ENCODE measurements around the gene POC1A. TPM values are rescaled to one million over a fixed set of nuclear protein-coding genes. Genes with fewer than 3 reads are reported as not detected.

POC1A gene
- 8.3 and 10.6 TPM in 2 replicates for total RNA-seq (2012; rRNA removed)
- polyA plus RNA-seq (2012; rRNA removed) = 11.5 TPM in 2 replicates
- polyA plus RNA-seq (2012; cell fraction: cytosol; rRNA removed) = 9.0 and 9.3 TPM in 2 replicates
- 5.2 and 10.5 TPM in 2 replicates for polyA plus RNA-seq (2012; cell fraction: nucleus; rRNA removed; ENCODE audit: low replicate concordance)
- Bru-seq, nascent RNA = percentile 52 among the genes with signal in this experiment
- BruChase-seq, experiment 1, labeled RNA remaining after a 6-hour chase = percentile 50 among the genes with signal in this experiment
- percentile 48 among the genes with signal in this experiment for BruChase-seq, experiment 2, labeled RNA remaining after a 2-hour chase
- long read RNA-seq, transcript POC1A-201 (11 exons, 1,898 nt) = major isoform, 8 of 17 reads
- long read RNA-seq, partial matches to known transcripts = 3 of 17 reads
- long read RNA-seq, other reads (novel, unspliced or antisense) = 3 of 17 reads

- Histone ChIP-seq H3K56ac (ENCODE audit: extremely low read depth, insufficient read depth, low read length) (peak within 1 kb of the TSS; percentile 82), H2AK9ac (replicated peaks; ENCODE audit: low read depth, low read length, poor library complexity) (peak within 1 kb of the TSS; percentile 97), H3K9ac (ENCODE audit: low read depth, low read length) (peak within 1 kb of the TSS; percentile 80), H3K27ac (ENCODE audit: insufficient read depth, low read length) (peak within 1 kb of the TSS; percentile 92), H4K91ac (ENCODE audit: insufficient read depth, low read depth, low read length) (peak within 1 kb of the TSS; percentile 90), H2BK15ac (ENCODE audit: low read depth, low read length) (peak within 1 kb of the TSS; percentile 93; the same call in 1 of the 3 replicates), H2BK20ac (ENCODE audit: low read depth, low read length) (0 out of 2 replicates have a peak within 1 kb of the TSS, but pooled peaks have one; percentile 45), H2AK5ac (ENCODE audit: low read depth, low read length) (peak within 1 kb of the TSS; percentile 46), H3K4me2 (ENCODE audit: low read depth, low read length) (peak within 1 kb of the TSS; percentile 90), H3K9me3 (ENCODE audit: control insufficient read depth, insufficient read depth, low read length) (no peaks in the 10 kb centered on the region), H3K23ac (ENCODE audit: low read depth, low read length) (peak within 1 kb of the TSS; percentile 76; the same call in 1 of the 2 replicates), H3K4ac (ENCODE audit: low read depth, low read length) (peak within 1 kb of the TSS; percentile 82), H3K9me1 (ENCODE audit: insufficient read depth, low read length) (peaks cover 7% of the 10 kb centered on the region; the same call in 1 of the 2 replicates), H3K4me3 (ENCODE audit: insufficient read depth, low read depth, low read length) (peak within 1 kb of the TSS; percentile 74), H3K79me1 (ENCODE audit: low read depth in 1 of 2, low read length in 2 of 2) (peaks cover 23 to 27% of the 10 kb centered on the region in 2 experiments), H4K5ac (ENCODE audit: low read depth, low read length) (peak within 1 kb of the TSS; percentile 92), H3K27me3 (ENCODE audit: control insufficient read depth, insufficient read depth, low read length) (no peaks in the 10 kb centered on the region), H2AFZ (replicated peaks; ENCODE audit: low read length, poor library complexity) (peak within 1 kb of the TSS; percentile 95), H2BK120ac (ENCODE audit: low read depth, low read length) (peak within 1 kb of the TSS; percentile 88), H4K8ac (ENCODE audit: low read depth in 2 of 2, low read length in 2 of 2) (peak within 1 kb of the TSS; percentile 97), H3K18ac (ENCODE audit: low read depth, low read length) (peak within 1 kb of the TSS; percentile 83), H2BK5ac (ENCODE audit: low read depth, low read length, poor library complexity, severe bottlenecking) (peak within 1 kb of the TSS; percentile 90), H3K4me1 (ENCODE audit: control insufficient read depth, insufficient read depth, low read length) (peaks cover 5% of the 10 kb centered on the region), H4K20me1 (ENCODE audit: insufficient read depth, low read length) (no peaks in the 10 kb centered on the region), H3K36me3 (ENCODE audit: control insufficient read depth, insufficient read depth, low read length) (no peaks in the 10 kb centered on the region; the same call in 1 of the 2 replicates), H3K14ac (replicated peaks; ENCODE audit: low read depth, low read length) (peak within 1 kb of the TSS; percentile 84)
- in situ Hi-C loops (cut with MboI; ENCODE audit: low sequenced_read_pairs) = loop anchor here (25.0 kb wide), 1 partner anchor 1817 kb away; the partner anchor contains the start of genes RASSF1, TUSC2 and ZMYND10
- dilution Hi-C loops (cut with HindIII; ENCODE audit: low sequenced_read_pairs, unreplicated experiment) = no loop called here
- POLR2A ChIA-PET (ENCODE audit: unreplicated experiment) = no interaction called here
- peak; percentile 98 for DNase-seq
- WGBS, 2 experiments (ENCODE audit: extremely low coverage in 2 of 2, insufficient read length in 1 of 2) = 0% methylated on average over 57 of the region's 83 CpGs; no CpG with 5 or more reads in 1 of the 2 experiments
- intact Hi-C loops (cut with micrococcal nuclease) = loop anchor here (5.0 kb wide), 1 partner anchor 43 kb away; the partner anchor contains the start of gene ALAS1
- CTCF ChIA-PET = interaction anchor here (2.1 kb wide), 1 partner anchor 16 kb away, joined by 4 read pairs; no protein-coding TSS in a partner anchor
- BruUV-seq (replicated peaks) = no TSS peak
- ATAC-seq (ENCODE audit: low read depth) = peak; percentile 96
- TF ChIP-seq, protein P1, sequence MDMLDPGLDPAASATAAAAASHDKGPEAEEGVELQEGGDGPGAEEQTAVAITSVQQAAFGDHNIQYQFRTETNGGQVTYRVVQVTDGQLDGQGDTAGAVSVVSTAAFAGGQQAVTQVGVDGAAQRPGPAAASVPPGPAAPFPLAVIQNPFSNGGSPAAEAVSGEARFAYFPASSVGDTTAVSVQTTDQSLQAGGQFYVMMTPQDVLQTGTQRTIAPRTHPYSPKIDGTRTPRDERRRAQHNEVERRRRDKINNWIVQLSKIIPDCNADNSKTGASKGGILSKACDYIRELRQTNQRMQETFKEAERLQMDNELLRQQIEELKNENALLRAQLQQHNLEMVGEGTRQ (IDR thresholded peaks at IDR 0.05; ENCODE audit: low read depth, low read length) = peak; percentile 94
- peak; percentile 99 for TF ChIP-seq CEBPB (IDR thresholded peaks at IDR 0.05; ENCODE audit: low read depth, low read length)
- TF ChIP-seq ELK1 (IDR thresholded peaks at IDR 0.05; ENCODE audit: borderline replicate concordance, low read depth, low read length) = no peak
- no peak for TF ChIP-seq SMC3 (IDR thresholded peaks at IDR 0.05; ENCODE audit: low read depth, low read length)
- TF ChIP-seq BHLHE40 (IDR thresholded peaks at IDR 0.05; ENCODE audit: low read depth, low read length) = no peak
- peak; percentile 96 for TF ChIP-seq MAZ (IDR thresholded peaks at IDR 0.05; ENCODE audit: borderline replicate concordance, low read depth, low read length)
- no peak for TF ChIP-seq FOS (IDR thresholded peaks at IDR 0.05; ENCODE audit: low read depth, low read length)
- peak; percentile 94 for TF ChIP-seq MXI1 (IDR thresholded peaks at IDR 0.05; ENCODE audit: borderline replicate concordance, low read depth, low read length)
- TF ChIP-seq RCOR1 (IDR thresholded peaks at IDR 0.05; ENCODE audit: insufficient replicate concordance, low read length) = peak; percentile 54
- no peak for TF ChIP-seq MAFK (IDR thresholded peaks at IDR 0.05; ENCODE audit: low read depth, low read length)
- TF ChIP-seq RFX5 (IDR thresholded peaks at IDR 0.05; ENCODE audit: low read depth, low read length) = no peak
- peak; percentile 16; the same call in 1 of the 2 replicates for TF ChIP-seq RAD21 (IDR thresholded peaks at IDR 0.05; ENCODE audit: low read length)
These were observed at the start of gene POC1A for GRCh38 chr3:52154135-52155094. TSS of gene POC1A (minus strand) at chr3:52154423. CDS start at chr3:52154372, 51 bp downstream.

All from IMR-90 (cell line).